IMR-90 (cell line): ENCODE measurements around the gene RPS6KA5. TPM values are rescaled to one million over a fixed set of nuclear protein-coding genes. Genes with fewer than 3 reads are reported as not detected.

ENCODE experiments used
- ATAC-seq: fragments of 200-7000 bp; cut with Tn5 transposase; 2 replicates; pipeline ENCODE4 v1.9.1; 2020; ENCODE audit warnings: low read depth, mild to moderate bottlenecking, moderate library complexity
- BruUV-seq: library from RNA; stranded (reverse); fragments of 400-500 nt; replicated peaks from 2 replicates; lab custom pipeline; 2021; lab: Mats Ljungman, UMichigan
- CTCF ChIA-PET: fragments of 300-600 bp; formaldehyde crosslinking; extraction: SDS; loops from one replicate; lab custom pipeline; 2021; ENCODE audit warnings: antibody characterized with exemption; lab: Yijun Ruan, JAX
- POLR2A ChIA-PET: fragments of 300-600 bp; sonication (Branson Sonifier 250); formaldehyde crosslinking; loops from one replicate; lab custom pipeline; 2022; ENCODE audit warnings: antibody characterized with exemption; ENCODE audit not compliant: unreplicated experiment; lab: Charles Lee
- DNase-seq: peaks from one replicate; pipeline ENCODE4 v3.0.0; 2013
- H2AFZ ChIP-seq: replicated peaks from 2 replicates; pipeline ENCODE3; 2013; ENCODE audit warnings: low read length, mild to moderate bottlenecking; ENCODE audit not compliant: poor library complexity
- H2AK5ac ChIP-seq: 2 replicates; pipeline ENCODE4 v1.6.1; 2013; ENCODE audit warnings: low read depth, low read length, inconsistent platforms
- H2AK9ac ChIP-seq: replicated peaks from 2 replicates; pipeline ENCODE3; 2013; ENCODE audit warnings: mild to moderate bottlenecking, low read depth, low read length, moderate library complexity; ENCODE audit not compliant: poor library complexity
- H2BK120ac ChIP-seq: 2 replicates; pipeline ENCODE4 v1.6.1; 2013; ENCODE audit warnings: low read depth, low read length, inconsistent platforms
- H2BK15ac ChIP-seq: 3 replicates; pipeline ENCODE4 v1.6.1; 2013; ENCODE audit warnings: low read depth, low read length, inconsistent platforms
- H2BK20ac ChIP-seq: 2 replicates; pipeline ENCODE4 v1.6.1; 2013; ENCODE audit warnings: low read depth, mild to moderate bottlenecking, inconsistent platforms, low read length, moderate library complexity
- H2BK5ac ChIP-seq: 2 replicates; pipeline ENCODE4 v1.6.1; 2013; ENCODE audit warnings: mild to moderate bottlenecking, low read depth, low read length, inconsistent platforms; ENCODE audit not compliant: poor library complexity, severe bottlenecking
- H3K14ac ChIP-seq: replicated peaks from 2 replicates; pipeline ENCODE4 v1.6.1; 2013; ENCODE audit warnings: low read depth, low read length, inconsistent platforms
- H3K18ac ChIP-seq: 2 replicates; pipeline ENCODE4 v1.6.1; 2013; ENCODE audit warnings: low read depth, low read length, control low read depth
- H3K23ac ChIP-seq: 2 replicates; pipeline ENCODE4 v1.6.1; 2013; ENCODE audit warnings: low read depth, low read length, inconsistent platforms
- H3K27ac ChIP-seq: 2 replicates; pipeline ENCODE4 v1.5.1; 2013; ENCODE audit warnings: mild to moderate bottlenecking, control low read depth, low read length; ENCODE audit not compliant: insufficient read depth
- H3K27me3 ChIP-seq: 2 replicates; pipeline ENCODE4 v1.6.1; 2013; ENCODE audit warnings: low read length; ENCODE audit not compliant: control insufficient read depth, insufficient read depth
- H3K36me3 ChIP-seq: 2 replicates; pipeline ENCODE4 v1.6.1; 2013; ENCODE audit warnings: low read length, mixed read lengths; ENCODE audit not compliant: control insufficient read depth, insufficient read depth
- H3K4ac ChIP-seq: 2 replicates; pipeline ENCODE4 v1.6.1; 2013; ENCODE audit warnings: low read depth, low read length, inconsistent platforms
- H3K4me1 ChIP-seq: 2 replicates; pipeline ENCODE4 v1.6.1; 2013; ENCODE audit warnings: low read length, mixed read lengths; ENCODE audit not compliant: control insufficient read depth, insufficient read depth
- H3K4me2 ChIP-seq: 2 replicates; pipeline ENCODE4 v1.6.1; 2013; ENCODE audit warnings: low read depth, mild to moderate bottlenecking, control low read depth, low read length, moderate library complexity
- H3K4me3 ChIP-seq: 2 replicates; pipeline ENCODE4 v1.5.1; 2013; ENCODE audit warnings: low read depth, mild to moderate bottlenecking, control low read depth, low read length, moderate library complexity; ENCODE audit not compliant: insufficient read depth
- H3K56ac ChIP-seq: 2 replicates; pipeline ENCODE4 v1.6.1; 2013; ENCODE audit warnings: low read length, inconsistent platforms; ENCODE audit not compliant: insufficient read depth; ENCODE audit errors: extremely low read depth
- H3K79me1 ChIP-seq, 2 experiments: 2 replicates each; pipeline ENCODE4 v1.6.1; 2013; ENCODE audit warnings: low read length in 2 of 2, inconsistent platforms in 1 of 2, low read depth in 1 of 2
- H3K9ac ChIP-seq: 2 replicates; pipeline ENCODE4 v1.6.1; 2013; ENCODE audit warnings: low read depth, low read length, control low read depth
- H3K9me1 ChIP-seq: 2 replicates; pipeline ENCODE4 v1.6.1; 2013; ENCODE audit warnings: low read length, inconsistent platforms; ENCODE audit not compliant: insufficient read depth
- H3K9me3 ChIP-seq: 2 replicates; pipeline ENCODE4 v1.6.1; 2013; ENCODE audit warnings: low read length; ENCODE audit not compliant: control insufficient read depth, insufficient read depth
- H4K20me1 ChIP-seq: 2 replicates; pipeline ENCODE4 v1.6.1; 2013; ENCODE audit warnings: low read length, inconsistent platforms; ENCODE audit not compliant: insufficient read depth
- H4K5ac ChIP-seq: 2 replicates; pipeline ENCODE4 v1.6.1; 2013; ENCODE audit warnings: mild to moderate bottlenecking, low read depth, low read length, control low read depth
- H4K8ac ChIP-seq, 2 experiments: 2 replicates each; pipeline ENCODE4 v1.6.1; 2013; ENCODE audit warnings: low read depth in 2 of 2, low read length in 2 of 2, control low read depth in 1 of 2, inconsistent platforms in 1 of 2
- H4K91ac ChIP-seq: 2 replicates; pipeline ENCODE4 v1.6.1; 2013; ENCODE audit warnings: low read depth, low read length, inconsistent platforms; ENCODE audit not compliant: insufficient read depth
- BHLHE40 ChIP-seq: fragments of 150-350 bp; IDR thresholded peaks from 2 replicates; pipeline ENCODE4 v1.6.1; 2016; ENCODE audit warnings: mild to moderate bottlenecking, low read depth, low read length
- CEBPB ChIP-seq: IDR thresholded peaks from 2 replicates; pipeline ENCODE4 v1.6.1; 2012; ENCODE audit warnings: low read depth, low read length, improper control_type of control experiment
- MAFK ChIP-seq: IDR thresholded peaks from 2 replicates; pipeline ENCODE4 v1.6.1; 2012; ENCODE audit warnings: low read depth, low read length, improper control_type of control experiment
- MAZ ChIP-seq: IDR thresholded peaks from 2 replicates; pipeline ENCODE4 v1.6.1; 2012; ENCODE audit warnings: low read depth, mild to moderate bottlenecking, low read length, improper control_type of control experiment, moderate library complexity, borderline replicate concordance
- MXI1 ChIP-seq: IDR thresholded peaks from 2 replicates; pipeline ENCODE4 v1.6.1; 2012; ENCODE audit warnings: low read depth, mild to moderate bottlenecking, low read length, moderate library complexity, borderline replicate concordance
- NFE2L2 ChIP-seq: fragments of 150-350 bp; IDR thresholded peaks from 2 replicates; pipeline ENCODE4 v1.6.1; 2016; ENCODE audit warnings: low read depth, mild to moderate bottlenecking, low read length
- POLR2A ChIP-seq: IDR thresholded peaks from 2 replicates; pipeline ENCODE4 v1.6.1; 2012; ENCODE audit warnings: mild to moderate bottlenecking, low read depth, low read length
- RAD21 ChIP-seq: IDR thresholded peaks from 2 replicates; pipeline ENCODE4 v1.6.1; 2012; ENCODE audit warnings: low read length, improper control_type of control experiment
- RCOR1 ChIP-seq: IDR thresholded peaks from 2 replicates; pipeline ENCODE4 v1.6.1; 2012; ENCODE audit warnings: mild to moderate bottlenecking, low read length, improper control_type of control experiment; ENCODE audit not compliant: insufficient replicate concordance
- RFX5 ChIP-seq: IDR thresholded peaks from 2 replicates; pipeline ENCODE4 v1.8.0; 2012; ENCODE audit warnings: low read depth, mild to moderate bottlenecking, low read length, moderate library complexity
- WGBS, 2 experiments: methylation state at CpG; one replicate each; pipeline versions ENCODE4 v1.1.5 to v1.1.7; 2013; ENCODE audit warnings: missing lambda C conversion rate in 2 of 2; ENCODE audit not compliant: insufficient read length in 1 of 2; ENCODE audit errors: extremely low coverage in 2 of 2; 5-methylcytosine and 5-hydroxymethylcytosine counted together
- dilution Hi-C: fragments of 300-500 bp; cut with HindIII; formaldehyde crosslinking; loops from one replicate; pipeline ENCODE4 v1.14.3; 2018; ENCODE audit warnings: low sequenced_read_pairs; ENCODE audit not compliant: unreplicated experiment
- in situ Hi-C: fragments of 300-500 bp; cut with MboI; formaldehyde crosslinking; loops from 3 replicates; pipeline ENCODE4 v1.14.3; 2019; ENCODE audit warnings: low sequenced_read_pairs, inconsistent platforms, mixed read lengths
- intact Hi-C: fragments of 100-400 bp; cut with micrococcal nuclease; formaldehyde crosslinking; loops from 2 replicates; pipeline ENCODE4 v1.10.0; 2022
- polyA plus RNA-seq, 3 experiments: library from polyadenylated mRNA; depleted of rRNA; stranded (reverse); fragments of >200 nt; gene quantifications; 2 replicates each; pipeline ENCODE4 v1.2.3, GENCODE V29; 2012; ENCODE audit warnings: low replicate concordance in 1 of 3
- total RNA-seq: library from RNA; depleted of rRNA; stranded (reverse); fragments of >200 nt; gene quantifications from 2 replicates; pipeline ENCODE4 v1.2.3, GENCODE V29; 2012
- TF ChIP-seq, protein P1 (sequence below): conservative IDR thresholded peaks from 2 replicates; pipeline ENCODE4 v1.5.1; 2012; ENCODE audit warnings: mild to moderate bottlenecking, low read depth, low read length, improper control_type of control experiment
- TF ChIP-seq, protein P2 (sequence below): fragments of 150-350 bp; IDR thresholded peaks from 2 replicates; pipeline ENCODE4 v1.6.1; 2017; ENCODE audit warnings: mild to moderate bottlenecking, antibody characterized with exemption, low read length, low read depth

The RPS6KA5 gene
- total and polyA plus RNA-seq, 2 of the 4 experiments (the other 2 are of a cell fraction) = 0.36 TPM

DNA sequence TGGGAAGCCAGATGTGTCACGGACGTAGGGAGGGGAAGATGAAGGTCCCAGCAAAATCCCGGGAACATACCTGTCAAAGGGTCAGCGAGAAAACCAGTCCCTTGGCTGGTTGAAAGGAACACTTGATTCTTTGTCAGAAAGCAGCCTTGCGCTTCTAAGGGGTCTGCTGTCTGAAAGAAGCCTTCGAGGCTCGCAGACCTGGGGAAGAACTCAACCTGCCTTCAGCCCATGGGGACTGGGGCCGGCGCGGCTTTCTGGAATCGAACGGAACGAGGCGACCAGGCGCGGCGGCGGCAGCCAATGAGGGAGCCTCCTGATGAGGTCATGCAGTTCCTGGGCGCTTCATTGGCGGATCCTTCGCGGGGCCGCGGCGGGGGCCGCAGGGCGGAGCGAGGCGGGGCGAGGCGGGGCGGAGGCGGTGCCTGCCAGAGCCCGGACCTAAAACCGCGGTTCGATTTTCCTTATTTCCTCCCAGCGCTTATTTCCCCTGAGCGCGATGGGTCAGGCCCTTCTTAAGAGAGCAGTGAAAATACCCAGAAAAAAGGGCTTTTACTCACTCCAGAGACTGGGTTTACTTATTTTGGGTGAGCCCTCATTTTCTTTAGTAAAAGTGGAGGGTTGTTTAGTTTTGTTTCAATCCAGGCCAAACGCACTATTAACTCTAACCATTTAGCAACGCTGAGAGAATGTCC is 232.4 kb downstream of the RPS6KA5 start:
- peak overlapping the region; percentile 74 for H3K14ac ChIP-seq
- BruUV-seq = no TSS peak
- no peak overlapping the region for H2BK20ac ChIP-seq
- peak overlapping the region; percentile 26; the same call in 1 of the 2 replicates for H2BK120ac ChIP-seq
- H3K23ac ChIP-seq = peak overlapping the region; percentile 48; the same call in 1 of the 2 replicates
- peak; percentile 76 for DNase-seq
- peak overlapping the region; percentile 98 for H2AFZ ChIP-seq
- no peak overlapping the region; the same call in 1 of the 2 replicates for H2AK5ac ChIP-seq
- H4K91ac ChIP-seq = peak overlapping the region; percentile 43; the same call in 1 of the 2 replicates
- intact Hi-C loops (no loop called here), in situ Hi-C loops (no loop called here), dilution Hi-C loops (no loop called here)
- H3K18ac ChIP-seq = no peak overlapping the region
- H3K56ac ChIP-seq = peak overlapping the region; percentile 66; the same call in 1 of the 2 replicates
- 0 out of 3 replicates have a peak overlapping the region, but pooled peaks have one; percentile 20 for H2BK15ac ChIP-seq
- H4K8ac ChIP-seq = peak overlapping the region; percentile 55 to 88; a peak in 3 of 4 replicates
- H3K9ac ChIP-seq = peak overlapping the region; percentile 24; the same call in 1 of the 2 replicates
- peak overlapping the region; percentile 59 for H4K5ac ChIP-seq
- WGBS, 2 experiments = 0% methylated on average over 18 of the region's 42 CpGs; no CpG with 5 or more reads in 1 of the 2 experiments
- TF ChIP-seq, protein P1, sequence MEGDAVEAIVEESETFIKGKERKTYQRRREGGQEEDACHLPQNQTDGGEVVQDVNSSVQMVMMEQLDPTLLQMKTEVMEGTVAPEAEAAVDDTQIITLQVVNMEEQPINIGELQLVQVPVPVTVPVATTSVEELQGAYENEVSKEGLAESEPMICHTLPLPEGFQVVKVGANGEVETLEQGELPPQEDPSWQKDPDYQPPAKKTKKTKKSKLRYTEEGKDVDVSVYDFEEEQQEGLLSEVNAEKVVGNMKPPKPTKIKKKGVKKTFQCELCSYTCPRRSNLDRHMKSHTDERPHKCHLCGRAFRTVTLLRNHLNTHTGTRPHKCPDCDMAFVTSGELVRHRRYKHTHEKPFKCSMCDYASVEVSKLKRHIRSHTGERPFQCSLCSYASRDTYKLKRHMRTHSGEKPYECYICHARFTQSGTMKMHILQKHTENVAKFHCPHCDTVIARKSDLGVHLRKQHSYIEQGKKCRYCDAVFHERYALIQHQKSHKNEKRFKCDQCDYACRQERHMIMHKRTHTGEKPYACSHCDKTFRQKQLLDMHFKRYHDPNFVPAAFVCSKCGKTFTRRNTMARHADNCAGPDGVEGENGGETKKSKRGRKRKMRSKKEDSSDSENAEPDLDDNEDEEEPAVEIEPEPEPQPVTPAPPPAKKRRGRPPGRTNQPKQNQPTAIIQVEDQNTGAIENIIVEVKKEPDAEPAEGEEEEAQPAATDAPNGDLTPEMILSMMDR = no peak
- TF ChIP-seq RFX5 (no peak), RAD21 (no peak), RCOR1 (no peak), MXI1 (peak; percentile 51; the same call in 1 of the 2 replicates), MAZ (peak; percentile 96), BHLHE40 (no peak), NFE2L2 (no peak), CEBPB (no peak), MAFK (no peak), POLR2A (no peak)
- TF ChIP-seq, protein P2, sequence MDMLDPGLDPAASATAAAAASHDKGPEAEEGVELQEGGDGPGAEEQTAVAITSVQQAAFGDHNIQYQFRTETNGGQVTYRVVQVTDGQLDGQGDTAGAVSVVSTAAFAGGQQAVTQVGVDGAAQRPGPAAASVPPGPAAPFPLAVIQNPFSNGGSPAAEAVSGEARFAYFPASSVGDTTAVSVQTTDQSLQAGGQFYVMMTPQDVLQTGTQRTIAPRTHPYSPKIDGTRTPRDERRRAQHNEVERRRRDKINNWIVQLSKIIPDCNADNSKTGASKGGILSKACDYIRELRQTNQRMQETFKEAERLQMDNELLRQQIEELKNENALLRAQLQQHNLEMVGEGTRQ = no peak
- 0 out of 2 replicates have a peak overlapping the region, but pooled peaks have one; percentile 5 for H3K4ac ChIP-seq
- POLR2A ChIA-PET = no interaction called here
- H3K79me1 ChIP-seq = no peaks in the 10 kb centered on the region
- H3K9me3 ChIP-seq = peaks cover 5% of the 10 kb centered on the region; the same call in 1 of the 2 replicates
- no peak overlapping the region; the same call in 1 of the 2 replicates for H3K27ac ChIP-seq
- CTCF ChIA-PET = interaction anchor here (0.8 kb wide), 1 partner anchor 345 kb away, joined by 5 read pairs; no protein-coding TSS in a partner anchor
- H4K20me1 ChIP-seq = no peaks in the 10 kb centered on the region
- peak overlapping the region; percentile 98 for H3K4me2 ChIP-seq
- peaks cover 7% of the 10 kb centered on the region for H3K4me1 ChIP-seq
- H3K4me3 ChIP-seq = peak overlapping the region; percentile 41
- H2AK9ac ChIP-seq = peak overlapping the region; percentile 79
- H3K27me3 ChIP-seq = peaks cover 4% of the 10 kb centered on the region; the same call in 1 of the 2 replicates
- H3K36me3 ChIP-seq = no peaks in the 10 kb centered on the region
- no peak overlapping the region for H2BK5ac ChIP-seq
- ATAC-seq = peak; percentile 100
- H3K9me1 ChIP-seq = peaks cover 8% of the 10 kb centered on the region; the same call in 1 of the 2 replicates
